H1 (cell line): ENCODE data around the gene ENKUR. TPM values are rescaled to one million over a fixed set of nuclear protein-coding genes. Genes with fewer than 3 reads are reported as not detected.

ENCODE experiments used
- POU5F1 ChIP-seq: IDR thresholded peaks from 2 replicates; pipeline ENCODE4 v1.6.1; 2011; ENCODE audit warnings: low read depth, mild to moderate bottlenecking, low read length, moderate library complexity
- RAD21 ChIP-seq, 2 experiments: IDR thresholded peaks in 1 of 2; conservative IDR thresholded peaks in 1 of 2; 2 replicates each; pipeline ENCODE4 v1.6.1; 2011; ENCODE audit warnings: low read depth in 2 of 2, low read length in 2 of 2, improper control_type of control experiment in 1 of 2, inconsistent platforms in 1 of 2, mild to moderate bottlenecking in 1 of 2, moderate library complexity in 1 of 2
- RNF2 ChIP-seq: fragments of 200-900, 300-1000 bp; sonication (generic); IDR thresholded peaks from 2 replicates; pipeline ENCODE4 v1.7.1; 2016; ENCODE audit warnings: borderline replicate concordance, low read depth, mild to moderate bottlenecking, antibody characterized with exemption, low read length; ENCODE audit not compliant: poor library complexity, severe bottlenecking; ENCODE audit errors: missing control alignments
- SIX5 ChIP-seq: IDR thresholded peaks from 2 replicates; pipeline ENCODE4 v1.6.1; 2011; ENCODE audit warnings: mild to moderate bottlenecking, low read depth, low read length
- SUZ12 ChIP-seq: fragments of 200-600 bp; sonication (generic); IDR thresholded peaks from 2 replicates; pipeline ENCODE4 v1.6.1; 2012; ENCODE audit warnings: mild to moderate bottlenecking, inconsistent platforms, low read length, moderate library complexity, mixed read lengths
- TEAD4 ChIP-seq: IDR thresholded peaks from 2 replicates; pipeline ENCODE4 v1.6.1; 2012; ENCODE audit warnings: low read depth, low read length, inconsistent platforms, mixed read lengths
- polyA plus RNA-seq, 7 experiments: library from polyadenylated mRNA; depleted of rRNA in 3 of 7; stranded (reverse) in 5 of 7; unstranded in 2 of 7; fragments of >200 nt in 5 of 7; fragments of 200-250 nt in 2 of 7; gene quantifications; 1 replicate in 5 of 7; 2 replicates in 1 of 7; 4 replicates in 1 of 7; pipeline versions ENCODE4 v1.2.1 to v1.2.3, GENCODE V29; 2011 to 2013; ENCODE audit warnings: missing spikeins in 2 of 7, mixed read lengths in 2 of 7
- total RNA-seq: library from RNA; stranded (reverse); fragmentation: NEBNext Ultra II Directional; extraction: Animal tissue kit (Norgen Biotek cat#: 25700); gene quantifications from 2 replicates; pipeline ENCODE4 v1.2.1, GENCODE V29; 2021

The ENKUR gene
- total and polyA plus RNA-seq, 2 of the 8 experiments (the other 6 are each of a cell fraction or from before 2014, with no cell fraction given): not detected

GRCh38 chr10:25047591-25048301 is 31.8 kb upstream of the ENKUR start (continued):
- no peak for TF ChIP-seq RNF2
- TF ChIP-seq SIX5: no peak
- TF ChIP-seq SUZ12: no peak
- TF ChIP-seq TEAD4: no peak
- TF ChIP-seq POU5F1: no peak
- TF ChIP-seq RAD21 (IDR thresholded peaks at IDR 0.05 in 1 of 2, conservative IDR thresholded peaks at IDR 0.05 in 1 of 2; ENCODE audit: low read depth in 2 of 2, low read length in 2 of 2): no peak
